Activated T-cell treated with anti-CD3 and anti-CD28 coated beads, Interleukin-2, amount 50 U/mL, for 4 hours (primary cell): Measurements from ENCODE around the gene OR2T29. TPM values are rescaled to one million over a fixed set of nuclear protein-coding genes. Genes with fewer than 3 reads are reported as not detected.
"Not testable (repeated sequence)": the region's sequence is repeated elsewhere in the genome, so short reads cannot be mapped to it uniquely, and the experiment has no call there.

Source experiments
- ATAC-seq, 2 donors: fragments of 200-7000 bp; cut with Tn5 transposase; one replicate each; pipeline ENCODE4 v1.10.0; 2021
- DNase-seq: peaks from one replicate; pipeline ENCODE4 v3.0.0-alpha.2; 2020
- H3K27me3 Mint-ChIP-seq: one replicate; pipeline ENCODE4 v1.8.0; 2021; ENCODE audit warnings: low read depth, mixed read lengths
- H3K36me3 Mint-ChIP-seq: one replicate; pipeline ENCODE4 v1.8.0; 2022; ENCODE audit warnings: mixed read lengths; ENCODE audit not compliant: insufficient read depth
- H3K4me1 Mint-ChIP-seq: one replicate; pipeline ENCODE4 v1.8.0; 2021; ENCODE audit warnings: low read depth, mixed read lengths
- H3K4me3 Mint-ChIP-seq: one replicate; pipeline ENCODE4 v1.8.0; 2021; ENCODE audit warnings: mild to moderate bottlenecking, moderate library complexity, mixed read lengths
- H3K9me3 Mint-ChIP-seq: one replicate; pipeline ENCODE4 v1.8.0; 2021; ENCODE audit warnings: mixed read lengths
- total RNA-seq, 3 donors: library from RNA; stranded (reverse); gene quantifications; one replicate each; pipeline ENCODE4 v1.2.1, GENCODE V29; 2021

Gene OR2T29, protein sequence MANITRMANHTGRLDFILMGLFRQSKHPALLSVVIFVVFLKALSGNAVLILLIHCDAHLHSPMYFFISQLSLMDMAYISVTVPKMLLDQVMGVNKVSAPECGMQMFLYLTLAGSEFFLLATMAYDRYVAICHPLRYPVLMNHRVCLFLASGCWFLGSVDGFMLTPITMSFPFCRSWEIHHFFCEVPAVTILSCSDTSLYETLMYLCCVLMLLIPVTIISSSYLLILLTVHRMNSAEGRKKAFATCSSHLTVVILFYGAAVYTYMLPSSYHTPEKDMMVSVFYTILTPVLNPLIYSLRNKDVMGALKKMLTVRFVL
- not detected for total RNA-seq

DNA sequence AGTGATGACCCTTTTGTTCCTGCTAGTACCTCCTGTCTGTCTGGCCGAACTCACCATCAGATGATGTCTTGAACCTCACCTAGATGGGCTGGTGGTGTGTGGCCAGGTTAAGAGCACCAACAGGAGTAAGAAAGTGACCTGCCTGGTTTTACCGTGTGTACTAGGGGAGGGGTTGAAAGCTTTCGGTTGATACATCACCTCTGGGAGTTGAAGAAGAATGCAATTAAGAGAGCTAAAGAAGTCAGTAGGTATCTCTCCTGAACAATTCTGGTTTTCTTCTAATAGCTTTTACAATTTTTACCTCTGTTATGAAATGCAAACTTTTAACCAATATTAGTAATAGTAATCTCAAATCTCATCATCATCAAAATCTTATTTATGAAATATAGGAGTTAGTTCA is at the start of gene OR2T29:
Gene OR2T29, minus strand, starts transcription at position 101 of the 400 bp plus-strand sequence. CDS start 3,281 bp downstream, outside the sequence.
- H3K27me3 Mint-ChIP-seq, DNase-seq, H3K36me3 Mint-ChIP-seq, H3K4me3 Mint-ChIP-seq, H3K9me3 Mint-ChIP-seq, ATAC-seq: not testable (repeated sequence)
- peaks cover 12% of the 10 kb centered on the region for H3K4me1 Mint-ChIP-seq

GRCh38 chr1:248611883-248612414 is 49.4 kb upstream of the OR2T29 start:
- Mint-ChIP-seq H3K4me3 (no peak overlapping the region), H3K27me3 (peaks cover 2% of the 10 kb centered on the region), H3K36me3 (no peaks in the 10 kb centered on the region), H3K4me1 (peaks cover 8% of the 10 kb centered on the region), H3K9me3 (no peaks in the 10 kb centered on the region)
- peak; percentile 62 to 67 for ATAC-seq
- no peak for DNase-seq

GRCh38 chr1:248610301-248610700 is 47.7 kb upstream of the OR2T29 start:
- DNase-seq (no peak), ATAC-seq (no peak)
- Mint-ChIP-seq H3K9me3 (no peaks in the 10 kb centered on the region), H3K36me3 (no peaks in the 10 kb centered on the region), H3K27me3 (peaks cover 2% of the 10 kb centered on the region), H3K4me1 (peaks cover 10% of the 10 kb centered on the region), H3K4me3 (no peak overlapping the region)

GRCh38 chr1:248599396-248599795 is 36.8 kb upstream of the OR2T29 start:
- Mint-ChIP-seq H3K9me3 (no peaks in the 10 kb centered on the region), H3K4me3 (no peak overlapping the region), H3K36me3 (peaks cover 2% of the 10 kb centered on the region), H3K27me3 (peaks cover 1% of the 10 kb centered on the region), H3K4me1 (peaks cover 5% of the 10 kb centered on the region)
- DNase-seq, result no peak
- ATAC-seq, result no peak

DNA sequence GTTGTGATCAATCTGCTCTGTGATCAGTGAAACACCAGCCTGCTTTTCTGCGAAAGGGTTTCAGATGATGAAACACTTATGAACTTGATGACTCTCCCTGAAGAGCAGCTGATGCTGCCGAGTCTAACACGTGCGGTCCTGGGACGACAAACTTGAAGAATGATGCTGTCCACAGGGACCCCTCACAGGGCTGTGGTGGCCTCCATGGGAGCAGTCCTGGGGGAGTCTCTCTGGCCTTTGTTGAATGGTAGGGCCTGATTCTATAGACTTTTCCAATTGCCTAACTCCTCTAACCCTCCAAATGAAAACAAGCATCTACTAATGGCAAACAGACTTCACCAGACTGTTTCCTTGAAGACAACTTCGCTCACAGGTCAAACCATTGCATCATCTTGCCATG is 35.0 kb upstream of the OR2T29 start, which contains the start of gene OR2T10:
Gene OR2T10, minus strand, starts transcription at position 112 of the 400 bp plus-strand sequence. CDS start 3,932 bp downstream, outside the sequence.
- peaks cover 6% of the 10 kb centered on the region for H3K27me3 Mint-ChIP-seq
- peaks cover 5% of the 10 kb centered on the region for H3K4me1 Mint-ChIP-seq
- H3K4me3 Mint-ChIP-seq, result no peak within 1 kb of the TSS
- DNase-seq, result no peak
- no peak for ATAC-seq
- H3K9me3 Mint-ChIP-seq, result no peaks in the 10 kb centered on the region
- no peaks in the 10 kb centered on the region for H3K36me3 Mint-ChIP-seq

DNA sequence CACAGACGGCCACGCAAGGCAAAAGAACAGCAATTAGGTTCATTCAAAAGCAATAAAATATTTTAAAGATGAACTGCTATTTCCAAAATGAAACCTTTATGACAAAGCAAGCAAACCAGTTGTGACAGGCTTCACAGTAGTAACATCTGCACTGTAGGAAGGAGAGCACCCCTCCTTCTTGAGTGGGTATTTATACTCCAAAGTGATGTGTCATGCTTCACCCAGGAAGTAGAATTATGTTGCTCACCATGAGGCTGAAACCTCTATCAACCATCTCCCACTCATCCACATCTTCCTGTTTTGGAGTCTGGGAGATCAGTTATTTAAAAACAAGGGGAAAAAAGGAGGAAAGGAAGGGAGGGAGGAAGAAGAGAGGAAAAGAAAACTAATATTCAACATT is 34.0 kb upstream of the OR2T29 start:
- Mint-ChIP-seq H3K27me3 (peaks cover 11% of the 10 kb centered on the region), H3K4me1 (peaks cover 5% of the 10 kb centered on the region), H3K9me3 (no peaks in the 10 kb centered on the region), H3K36me3 (no peaks in the 10 kb centered on the region), H3K4me3 (no peak overlapping the region)
- DNase-seq, result no peak
- peak; percentile 65 to 67 for ATAC-seq

- DNase-seq (no peak), ATAC-seq (no peak)
- Mint-ChIP-seq H3K36me3 (no peaks in the 10 kb centered on the region), H3K4me3 (no peak overlapping the region), H3K4me1 (peaks cover 5% of the 10 kb centered on the region), H3K9me3 (no peaks in the 10 kb centered on the region), H3K27me3 (peaks cover 11% of the 10 kb centered on the region)
Measured at GRCh38 chr1:248593226-248593625, 30.7 kb upstream of the OR2T29 start.

DNA sequence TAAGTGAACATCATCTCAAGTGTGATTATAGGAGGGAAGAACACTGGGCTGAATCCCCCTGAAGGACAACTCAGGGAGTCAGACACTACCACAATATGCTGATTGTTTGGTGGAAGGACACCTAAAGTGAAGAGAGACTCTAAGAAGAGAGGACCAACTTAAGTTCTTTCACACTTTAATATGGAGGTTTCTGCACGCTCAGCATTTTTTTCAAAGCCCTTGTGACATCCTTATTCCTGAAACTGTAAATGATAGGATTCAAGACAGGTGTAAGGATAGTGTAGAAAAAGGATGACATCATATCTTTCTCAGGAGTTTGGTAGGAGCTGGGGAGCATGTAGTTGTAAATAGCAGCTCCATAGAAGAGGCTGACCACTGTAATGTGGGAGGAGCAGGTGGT is 30.1 kb upstream of the OR2T29 start:
- DNase-seq (no peak), ATAC-seq (no peak)
- no peaks in the 10 kb centered on the region for H3K36me3 Mint-ChIP-seq
- peaks cover 5% of the 10 kb centered on the region for H3K4me1 Mint-ChIP-seq
- no peaks in the 10 kb centered on the region for H3K9me3 Mint-ChIP-seq
- no peak overlapping the region for H3K4me3 Mint-ChIP-seq
- H3K27me3 Mint-ChIP-seq, result peaks cover 11% of the 10 kb centered on the region

DNA sequence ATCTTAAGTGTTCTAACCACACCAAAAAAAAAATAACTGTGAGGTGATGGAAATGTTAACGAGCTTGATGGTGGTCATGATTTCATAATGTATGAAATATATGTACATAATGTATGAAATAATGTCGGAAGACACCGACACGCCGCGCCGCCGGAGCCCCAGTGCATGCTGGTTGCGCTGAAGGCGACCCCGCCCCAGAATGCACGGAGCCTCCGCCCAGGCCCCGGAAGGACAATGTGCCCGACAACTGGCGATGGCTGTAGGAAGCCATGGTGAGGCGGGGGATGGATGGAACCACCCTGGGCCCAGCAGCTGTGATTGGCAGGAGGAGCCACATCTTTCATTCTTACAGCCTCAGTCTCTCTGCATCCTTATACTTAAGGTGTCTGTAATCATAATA is 27.5 kb upstream of the OR2T29 start:
- Mint-ChIP-seq H3K4me1 (no peaks in the 10 kb centered on the region), H3K4me3 (no peak overlapping the region), H3K9me3 (no peaks in the 10 kb centered on the region), H3K27me3 (peaks cover 11% of the 10 kb centered on the region), H3K36me3 (no peaks in the 10 kb centered on the region)
- no peak for ATAC-seq
- DNase-seq, result no peak

DNA sequence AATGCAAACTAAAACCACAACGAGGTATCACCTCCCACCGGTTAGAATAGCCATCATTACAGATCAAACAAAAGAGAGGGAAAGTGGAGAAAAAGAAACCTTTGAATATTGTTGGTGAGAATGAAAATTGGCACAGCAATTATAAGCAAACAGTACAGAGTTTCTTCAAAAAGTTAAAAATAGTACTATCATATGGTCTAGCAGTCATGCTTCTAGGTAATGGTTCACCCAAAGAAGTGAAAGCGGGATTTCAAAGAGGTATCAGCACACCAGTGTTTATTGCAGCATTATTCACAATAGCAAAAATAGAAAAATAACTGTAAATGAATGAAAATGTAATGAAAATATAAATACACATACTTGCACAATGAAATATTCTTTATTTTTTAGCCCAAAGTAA is 26.8 kb upstream of the OR2T29 start:
- H3K9me3 Mint-ChIP-seq, result no peaks in the 10 kb centered on the region
- H3K27me3 Mint-ChIP-seq, result peaks cover 11% of the 10 kb centered on the region
- H3K36me3 Mint-ChIP-seq, result no peaks in the 10 kb centered on the region

DNA sequence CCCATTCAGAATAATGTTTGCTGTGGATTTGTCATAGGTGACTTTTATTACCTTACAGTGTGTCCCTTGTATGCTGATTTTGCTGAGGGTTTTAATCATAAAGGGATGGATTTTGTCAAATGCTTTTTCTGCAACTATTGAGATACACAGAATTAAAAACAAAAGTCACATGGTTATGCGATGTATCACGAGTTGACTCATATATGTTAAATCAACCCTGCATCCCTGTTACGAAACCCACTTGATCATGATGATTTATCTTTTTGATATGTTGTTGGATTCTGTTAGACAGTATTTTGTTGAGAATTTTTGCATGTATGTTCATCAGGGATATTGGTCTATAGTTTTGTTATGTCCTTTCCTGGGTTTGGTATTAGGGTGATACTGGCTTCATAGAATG is 22.7 kb upstream of the OR2T29 start:
- Mint-ChIP-seq H3K4me3 (no peak overlapping the region), H3K4me1 (no peaks in the 10 kb centered on the region), H3K36me3 (no peaks in the 10 kb centered on the region), H3K27me3 (no peaks in the 10 kb centered on the region), H3K9me3 (no peaks in the 10 kb centered on the region)
- ATAC-seq (no peak), DNase-seq (no peak)

More for the DNA sequence above, 26.8 kb upstream of the OR2T29 start:
- DNase-seq (no peak), ATAC-seq (no peak)
- Mint-ChIP-seq H3K4me1 (no peaks in the 10 kb centered on the region), H3K4me3 (no peak overlapping the region)

DNA sequence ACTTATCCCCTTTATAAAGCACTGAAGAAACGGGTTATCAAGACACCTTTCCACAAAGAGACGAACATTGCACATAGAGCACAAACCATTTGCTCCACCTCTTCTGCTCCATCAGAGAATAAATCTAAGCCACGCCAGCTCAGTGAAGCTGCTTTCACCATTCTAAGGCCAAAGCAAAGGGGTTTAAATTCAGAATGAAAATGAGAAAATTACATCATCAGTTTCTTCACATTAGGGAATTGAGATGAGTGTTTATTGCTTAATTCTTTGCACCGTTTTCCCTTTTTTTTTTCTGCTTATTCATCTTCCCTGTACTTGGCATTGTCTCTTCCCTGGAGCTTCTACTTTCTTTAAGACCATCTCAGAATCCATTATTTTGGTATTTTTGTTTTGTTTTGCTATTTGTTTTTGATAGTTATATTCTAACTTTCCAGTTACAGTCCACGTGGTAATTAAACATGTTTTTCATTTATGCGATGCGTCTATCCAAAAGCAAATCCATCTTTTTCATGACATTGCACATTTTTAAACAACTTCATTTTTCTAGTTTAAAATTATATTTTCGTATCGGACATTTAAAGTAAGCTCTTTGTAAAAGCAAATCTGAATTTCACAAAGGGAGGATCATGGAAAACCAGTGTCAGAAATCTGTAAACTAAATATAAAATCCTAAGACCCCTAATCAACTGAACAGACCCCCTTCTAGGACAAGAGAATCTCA is 13.8 kb upstream of the OR2T29 start:
- Mint-ChIP-seq H3K9me3 (peaks cover 4% of the 10 kb centered on the region), H3K4me1 (no peaks in the 10 kb centered on the region), H3K27me3 (no peaks in the 10 kb centered on the region), H3K4me3 (no peak overlapping the region), H3K36me3 (no peaks in the 10 kb centered on the region)
- DNase-seq, result no peak
- ATAC-seq, result no peak

DNA sequence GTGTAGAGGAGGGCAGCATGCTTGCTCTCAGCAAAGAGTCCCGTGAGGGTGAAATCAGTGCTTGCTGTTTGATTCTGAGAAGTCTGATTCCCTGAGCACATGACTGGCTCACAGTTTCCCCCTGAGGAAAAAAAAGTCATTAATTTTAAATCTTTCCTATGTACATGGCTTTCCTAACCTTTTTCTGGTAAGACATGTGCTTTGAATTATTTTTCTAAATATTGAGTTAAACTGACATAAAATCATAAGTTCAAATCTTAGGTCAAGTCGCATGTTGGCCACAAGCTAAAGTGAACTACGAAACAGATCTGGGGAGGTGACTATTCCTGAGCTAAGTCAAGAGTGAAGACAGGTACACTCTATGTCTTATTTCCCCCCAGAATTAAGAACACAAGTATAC is 12.1 kb upstream of the OR2T29 start, which contains the start of gene OR2T34:
Gene OR2T34, minus strand, starts transcription at position 101 of the 400 bp plus-strand sequence. Its CDS starts 0 bp downstream, at position 101.
- not testable (repeated sequence) for H3K4me1 Mint-ChIP-seq, ATAC-seq, DNase-seq, H3K36me3 Mint-ChIP-seq, H3K9me3 Mint-ChIP-seq, H3K27me3 Mint-ChIP-seq, H3K4me3 Mint-ChIP-seq

- H3K36me3 Mint-ChIP-seq, DNase-seq, H3K4me1 Mint-ChIP-seq, H3K9me3 Mint-ChIP-seq, H3K27me3 Mint-ChIP-seq, H3K4me3 Mint-ChIP-seq, ATAC-seq: not testable (repeated sequence)
Measured at GRCh38 chr1:248573856-248574255, 11.3 kb upstream of the OR2T29 start.
